GM18861 (cell line): ENCODE data around the gene SYT8.
A peak's percentile ranks its signal among the peaks of the same experiment; 100 is the strongest.

Experiments
- ATAC-seq: cut with Tn5 transposase; IDR thresholded peaks from one replicate; pipeline ENCODE4 v1.9.1; 2021; ENCODE audit not compliant: unreplicated experiment

The SYT8 gene

DNA sequence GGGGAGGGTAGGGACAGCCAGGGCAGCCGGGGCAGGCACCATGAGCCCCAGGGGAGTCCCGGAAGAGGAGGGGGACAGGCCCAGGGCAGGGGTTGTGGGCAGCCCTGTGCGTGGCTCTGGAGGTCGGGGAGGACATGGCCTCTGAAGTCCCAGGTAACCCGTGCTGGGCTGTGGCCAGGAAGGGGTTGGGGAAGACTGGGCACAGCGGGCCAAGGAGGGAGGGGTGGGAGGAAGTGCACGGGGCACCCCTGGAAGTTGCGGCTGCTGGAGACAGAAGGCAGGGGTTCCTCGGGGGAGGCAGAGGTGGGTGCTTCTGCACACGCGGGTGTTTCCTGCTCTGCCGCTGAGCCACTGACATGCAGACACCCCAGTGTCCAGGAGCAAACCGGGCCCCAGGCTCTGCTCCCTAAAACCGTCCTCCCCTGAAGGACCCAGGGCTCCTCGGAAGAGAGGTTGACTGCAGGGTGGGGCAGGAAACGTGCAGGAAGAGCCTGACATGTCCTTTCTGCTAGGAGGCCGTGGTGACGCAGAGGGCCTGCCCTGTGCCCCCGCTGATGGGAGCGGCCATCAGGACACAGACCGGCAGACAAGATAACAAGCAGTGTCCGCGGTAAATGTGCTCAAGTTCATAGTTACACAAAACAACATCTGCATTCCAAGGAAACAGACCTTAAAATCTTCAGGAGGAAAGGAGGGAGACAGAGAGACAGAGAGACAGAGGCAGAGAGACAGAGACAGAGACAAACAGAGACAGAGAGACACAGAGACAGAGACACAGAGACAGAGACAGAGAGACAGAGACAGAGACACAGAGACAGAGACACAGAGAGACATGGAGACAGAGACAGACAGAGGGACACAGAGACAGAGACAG lies 9.7 kb downstream of the SYT8 start:
- no peak for ATAC-seq

DNA sequence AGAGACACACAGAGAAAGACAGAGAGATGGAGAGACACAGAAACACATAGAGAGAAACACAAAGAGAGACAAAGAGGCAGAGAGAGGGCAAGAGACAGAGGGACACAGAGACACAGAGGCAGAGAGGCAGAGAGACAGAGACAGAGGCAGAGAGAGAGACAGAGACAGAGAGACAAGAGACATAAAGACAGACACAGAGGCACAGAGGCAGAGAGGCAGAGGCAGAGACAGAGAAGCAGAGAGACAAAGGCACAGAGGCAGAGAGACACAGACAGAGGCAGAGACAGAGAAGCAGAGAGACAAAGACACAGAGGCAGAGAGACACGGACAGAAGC lies 10.3 kb downstream of the SYT8 start:
- no peak for ATAC-seq

DNA sequence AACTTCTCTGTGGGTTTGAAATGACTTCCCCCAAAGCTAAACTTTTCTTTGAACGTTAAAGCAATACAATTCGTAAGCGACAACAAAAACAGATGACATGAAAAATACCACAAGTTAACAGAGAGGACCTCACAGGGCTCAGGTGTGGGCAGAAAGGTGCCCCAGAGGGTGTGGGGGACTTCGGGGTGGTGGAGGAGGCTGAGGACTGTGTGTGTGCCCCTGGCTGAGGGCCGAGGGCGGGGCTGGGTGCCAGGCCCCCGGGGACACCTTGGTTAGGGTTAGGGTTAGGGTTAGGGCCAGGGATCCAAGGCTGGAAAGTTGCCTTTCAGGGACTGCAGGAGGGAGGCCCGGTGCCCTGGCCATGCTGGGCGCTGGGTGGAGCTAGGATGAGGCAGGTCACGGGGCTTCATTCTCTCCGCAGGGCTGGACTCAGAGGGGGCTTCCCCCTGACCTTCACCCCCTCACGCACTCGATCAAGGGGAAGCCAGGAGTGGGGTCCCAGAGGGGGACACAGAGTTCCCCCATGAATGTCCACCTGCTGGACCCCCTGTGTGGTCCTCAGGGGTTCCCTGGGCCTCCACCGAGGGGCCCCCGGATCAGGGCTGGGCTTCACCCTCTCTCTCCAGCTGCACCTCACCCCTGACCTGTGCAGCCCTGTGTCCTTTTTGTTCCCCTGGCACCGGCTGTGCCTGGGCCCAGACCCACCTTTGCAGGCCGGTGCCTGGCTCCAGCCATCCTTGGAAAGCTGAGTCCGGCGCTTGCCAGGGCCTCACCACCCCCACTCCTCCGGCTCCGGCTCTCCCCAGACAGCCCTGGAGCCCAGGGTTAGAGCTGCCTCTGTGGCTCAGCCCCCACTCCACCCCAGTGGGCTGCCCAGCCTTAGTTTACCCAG lies 11.0 kb downstream of the SYT8 start:
- ATAC-seq, result no peak

DNA sequence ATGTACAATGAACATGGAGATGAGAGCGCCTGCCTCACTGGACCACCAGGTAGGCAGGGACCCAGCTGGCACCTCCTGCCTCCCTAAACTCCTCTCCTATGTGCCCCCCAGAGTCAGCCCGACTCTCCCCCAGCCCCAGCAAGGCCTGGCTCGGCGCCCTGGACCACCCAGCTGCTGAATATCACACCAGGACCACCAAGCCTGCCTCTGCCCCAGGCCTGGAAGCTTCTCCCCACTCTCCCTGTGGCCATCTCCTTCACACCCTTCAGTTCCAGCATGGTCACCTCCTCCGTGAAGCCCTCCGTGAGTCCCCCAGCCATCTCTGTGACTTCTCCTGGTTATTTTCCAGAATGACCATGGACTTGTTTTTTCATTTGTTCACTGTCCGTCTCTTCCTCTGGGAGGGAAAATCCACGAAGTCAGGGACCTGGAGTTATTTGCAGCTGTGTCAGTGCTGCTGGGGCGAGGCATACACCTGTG lies 11.7 kb downstream of the SYT8 start:
- no peak for ATAC-seq

DNA sequence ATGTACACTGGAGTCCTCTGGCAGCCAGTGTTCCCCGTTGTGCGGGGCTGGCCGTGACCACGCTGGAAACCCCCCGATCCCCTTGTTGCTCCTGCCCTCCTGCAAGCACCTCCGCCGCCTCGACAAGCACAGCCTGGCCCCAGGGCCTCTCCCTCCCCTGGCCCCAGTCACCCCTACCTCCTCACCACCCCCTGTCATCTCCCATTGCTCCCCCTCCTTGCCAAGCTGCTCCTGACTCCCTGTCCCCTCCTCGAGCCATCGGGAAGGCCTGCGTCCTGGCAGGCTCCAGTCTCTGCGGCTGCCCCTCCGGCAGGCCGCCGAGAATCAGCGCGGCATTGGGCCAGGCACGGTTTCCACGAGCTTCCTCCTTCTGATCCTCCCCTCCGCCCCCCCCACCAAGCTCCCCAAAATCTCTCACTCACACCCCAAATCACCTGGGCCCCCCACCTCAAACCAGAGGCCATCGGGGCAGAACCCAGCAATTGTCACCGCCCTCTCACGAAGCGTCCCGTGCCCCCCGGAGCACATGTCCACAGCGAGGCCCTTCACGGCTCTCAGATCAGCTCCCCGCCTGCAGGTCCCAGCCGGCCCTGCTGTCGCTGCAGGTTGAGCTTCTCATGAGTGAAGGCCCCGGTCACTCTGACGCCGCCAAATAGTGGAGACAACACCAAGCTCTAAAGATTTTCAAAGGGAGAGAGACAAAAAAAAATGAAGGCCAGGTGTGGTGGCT lies 12.4 kb downstream of the SYT8 start:
- ATAC-seq, result no peak

DNA sequence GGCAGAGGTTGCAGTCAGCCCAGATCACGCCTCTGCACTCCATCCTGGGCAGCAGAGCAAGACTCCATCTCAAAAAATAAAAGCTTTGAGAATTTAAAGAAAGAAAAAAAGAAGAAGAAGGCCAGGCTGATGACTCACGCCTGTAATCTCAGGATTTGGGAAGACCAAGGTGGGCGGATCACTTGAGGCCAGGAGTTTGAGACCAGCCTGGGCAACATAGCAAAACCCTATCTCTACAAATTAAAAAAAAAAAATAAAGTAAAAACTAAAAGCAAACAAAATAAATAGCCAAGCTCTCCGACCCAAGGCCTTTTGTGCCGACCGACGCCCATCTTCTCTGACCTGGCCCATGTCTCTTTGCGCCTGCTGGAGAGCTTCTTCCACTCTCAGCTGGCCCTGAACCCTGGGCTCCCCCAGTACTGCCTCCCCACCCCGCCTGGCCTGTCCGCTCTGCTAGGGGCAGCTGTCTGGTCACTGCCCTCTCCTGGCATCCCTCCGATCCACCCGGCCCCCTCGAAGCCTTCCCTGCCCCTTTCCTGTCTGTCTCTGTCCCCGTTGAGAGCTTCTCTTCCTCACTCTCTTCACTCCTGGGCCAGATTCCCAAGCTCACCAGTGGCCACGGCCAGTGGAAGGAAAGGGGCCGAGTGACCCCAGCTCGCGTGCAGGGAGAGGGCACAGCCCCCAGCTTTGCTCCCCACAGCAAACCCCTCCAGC lies 13.3 kb downstream of the SYT8 start:
- no peak for ATAC-seq

- ATAC-seq, result no peak
These were observed 14.0 kb downstream of the SYT8 start for GRCh38 chr11:1848640-1849430.

GRCh38 chr11:1851468-1852180 lies 16.8 kb downstream of the SYT8 start:
- ATAC-seq, result no peak

- ATAC-seq, result peak; percentile 1
These were observed 17.6 kb downstream of the SYT8 start for GRCh38 chr11:1852271-1852876.

DNA sequence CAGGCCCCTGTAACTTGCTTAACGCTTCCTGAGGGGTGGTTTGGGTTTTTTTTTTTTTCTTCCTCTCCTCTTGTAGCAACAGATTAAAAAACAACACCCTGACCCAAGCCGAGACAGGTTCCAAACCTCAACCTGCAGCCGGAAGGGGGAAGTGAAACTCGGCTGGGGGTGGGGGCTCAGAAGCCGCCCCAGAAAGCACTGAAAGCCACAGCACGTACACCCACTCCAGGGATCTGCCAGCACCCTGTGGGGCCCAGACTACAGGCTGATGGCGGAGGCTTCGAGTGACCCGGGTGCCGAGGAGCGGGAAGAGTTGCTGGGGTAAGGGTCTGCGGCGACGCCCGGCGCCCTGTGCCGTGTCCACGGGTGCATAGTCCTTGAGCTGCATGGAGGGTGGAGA lies 18.1 kb downstream of the SYT8 start, which contains the start of gene LSP1:
LSP1 (plus strand) TSS at position 208 of the 400 bp plus-strand sequence; CDS start at position 269, 61 bp downstream.
- ATAC-seq, result peak; percentile 34

DNA sequence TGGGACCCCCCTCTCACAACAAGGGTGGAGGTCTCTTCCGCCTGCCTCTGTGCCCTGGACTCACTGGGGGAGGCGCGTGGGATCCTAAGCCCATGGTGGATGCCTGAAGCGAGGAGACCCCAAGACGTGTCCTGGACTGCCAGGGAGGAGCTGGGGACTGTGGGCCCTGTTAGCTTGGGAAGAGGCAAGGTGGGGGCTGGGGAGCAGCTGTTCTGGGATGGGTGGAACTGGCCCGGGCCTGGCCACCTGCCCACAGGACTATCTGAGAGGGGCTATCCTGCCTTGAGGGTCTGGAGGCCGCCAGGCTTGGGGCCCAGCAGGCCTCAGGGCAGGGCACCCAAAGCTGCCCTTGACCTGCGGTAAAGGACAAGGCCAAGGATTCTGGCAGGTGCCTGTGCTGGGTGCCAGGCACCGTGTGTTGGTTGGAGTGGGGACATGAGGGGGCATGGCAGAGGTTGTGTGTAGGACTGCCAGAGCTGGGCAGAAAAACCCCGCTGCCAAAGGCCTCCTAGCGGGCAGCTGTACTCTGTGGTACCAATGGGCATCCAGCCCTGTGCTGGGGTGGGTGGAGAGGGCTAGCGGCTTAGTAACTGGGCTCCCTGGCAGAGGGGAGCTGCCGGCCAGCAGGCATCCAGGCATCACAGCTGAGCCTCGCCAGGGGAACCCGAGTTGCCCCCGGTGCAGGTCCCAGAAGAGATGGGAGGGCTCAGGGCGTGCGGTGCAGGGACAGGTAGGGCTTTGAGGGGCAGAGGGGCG lies 18.8 kb downstream of the SYT8 start:
- ATAC-seq, result no peak

DNA sequence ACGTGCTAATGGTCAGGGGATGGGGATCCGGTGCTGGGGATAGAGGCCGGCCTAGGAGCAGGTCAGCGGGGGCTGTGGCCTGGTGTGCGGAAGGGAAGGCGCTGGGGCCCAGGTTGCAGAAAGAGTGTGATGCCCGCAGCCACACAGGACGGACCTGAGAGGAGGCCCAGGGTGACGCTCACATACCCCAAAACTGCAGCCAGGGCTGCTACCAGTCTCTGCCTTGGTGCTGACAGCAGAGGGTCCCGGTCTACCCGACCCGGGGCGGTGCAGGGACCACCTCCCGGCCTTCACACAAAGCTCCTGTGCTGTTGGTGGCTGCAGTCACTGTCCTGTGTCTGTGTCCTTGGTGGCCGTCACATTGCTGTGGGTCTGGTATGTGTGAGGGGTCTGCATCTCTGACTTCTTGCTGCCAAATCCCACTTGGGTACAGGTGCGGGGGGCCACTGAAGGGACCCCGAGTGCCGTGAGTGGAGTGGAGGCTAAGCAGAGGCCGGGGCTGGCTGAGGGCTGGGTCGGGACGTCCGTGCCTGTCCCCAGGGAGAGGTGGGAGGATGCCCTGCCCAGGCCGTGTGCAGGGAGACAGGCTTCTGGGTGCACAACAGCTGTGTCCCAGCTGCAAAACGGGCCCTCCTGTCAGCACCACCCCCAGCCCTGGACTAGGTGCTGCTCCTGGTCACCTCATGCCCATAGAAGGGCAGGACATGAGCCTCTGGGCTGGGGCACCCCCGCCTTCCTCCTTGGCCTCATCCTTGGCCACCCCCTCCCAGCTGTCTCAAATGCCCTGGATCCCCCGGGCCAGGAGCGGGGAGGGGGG lies 19.6 kb downstream of the SYT8 start:
- peak; percentile 19 for ATAC-seq

GRCh38 chr11:1854949-1855885 lies 20.4 kb downstream of the SYT8 start:
- peak; percentile 31 for ATAC-seq

- ATAC-seq, result no peak
These were observed 21.1 kb downstream of the SYT8 start for GRCh38 chr11:1855886-1856265.

GRCh38 chr11:1856306-1857005 lies 21.7 kb downstream of the SYT8 start:
- ATAC-seq, result no peak
